SKM-1 treated with dmso at 0.1 percent for 144 hours (cell line): ENCODE measurements around the gene FAIM2.
"Not testable (repeated sequence)": the region's sequence is repeated elsewhere in the genome, so short reads cannot be mapped to it uniquely, and the experiment has no call there.

Experiments
- DNase-seq: peaks from one replicate; lab custom pipeline; 2025; ENCODE audit not compliant: unreplicated experiment; lab: John Stamatoyannopoulos, UW

Gene FAIM2

GRCh38 chr12:49866859-49867569 is 36.7 kb downstream of the FAIM2 start:
- peak; percentile 8 for DNase-seq

- DNase-seq: no peak
Measured at GRCh38 chr12:49865782-49866135, 37.9 kb downstream of the FAIM2 start.

DNA sequence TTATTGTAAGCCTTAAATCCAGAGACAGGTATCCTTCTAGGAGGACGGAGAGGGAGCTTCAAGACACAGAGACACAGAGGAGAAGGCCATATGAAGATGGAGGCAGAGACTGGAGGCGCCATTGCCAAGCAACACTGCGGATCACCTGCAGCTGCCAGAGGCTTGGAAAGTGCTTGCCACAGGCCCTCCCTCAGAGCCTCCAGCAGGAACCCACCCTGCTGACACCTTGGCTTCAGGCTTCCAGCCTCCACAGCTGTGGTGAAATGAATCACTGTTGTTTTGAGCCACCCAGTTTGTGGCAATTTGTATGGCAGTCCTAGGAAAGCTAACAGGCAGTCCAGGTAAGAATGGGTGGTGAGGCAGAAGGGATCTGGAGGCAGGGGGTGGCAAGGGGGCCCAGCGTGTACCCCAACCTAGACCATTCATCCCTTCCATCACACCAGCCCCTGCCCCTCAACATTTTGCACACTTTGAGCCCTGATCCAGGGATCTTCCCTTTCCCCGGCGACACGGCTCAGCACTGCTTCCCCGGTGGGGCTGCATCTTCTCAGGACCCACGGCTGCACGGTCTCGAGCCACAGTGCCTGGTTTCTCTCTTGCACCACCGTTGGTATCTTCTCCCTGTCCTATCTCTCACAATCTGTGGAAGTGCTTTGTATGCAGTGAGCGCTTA is 38.5 kb downstream of the FAIM2 start:
- no peak for DNase-seq

DNA sequence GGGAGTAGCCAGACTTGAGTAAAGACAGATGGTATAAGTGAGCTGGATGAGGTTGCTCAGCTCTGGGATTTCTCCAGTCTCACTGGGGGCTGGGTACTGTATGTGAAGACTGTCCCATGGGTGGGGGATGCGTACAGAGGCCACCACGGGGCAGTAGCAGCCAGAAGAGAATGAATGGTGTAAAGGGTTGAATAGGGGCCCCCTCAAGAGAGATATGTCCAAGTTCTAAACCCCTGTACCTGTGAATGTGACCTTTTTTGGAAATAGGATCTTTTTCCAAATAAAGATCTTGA is 39.0 kb downstream of the FAIM2 start:
- DNase-seq: no peak

DNA sequence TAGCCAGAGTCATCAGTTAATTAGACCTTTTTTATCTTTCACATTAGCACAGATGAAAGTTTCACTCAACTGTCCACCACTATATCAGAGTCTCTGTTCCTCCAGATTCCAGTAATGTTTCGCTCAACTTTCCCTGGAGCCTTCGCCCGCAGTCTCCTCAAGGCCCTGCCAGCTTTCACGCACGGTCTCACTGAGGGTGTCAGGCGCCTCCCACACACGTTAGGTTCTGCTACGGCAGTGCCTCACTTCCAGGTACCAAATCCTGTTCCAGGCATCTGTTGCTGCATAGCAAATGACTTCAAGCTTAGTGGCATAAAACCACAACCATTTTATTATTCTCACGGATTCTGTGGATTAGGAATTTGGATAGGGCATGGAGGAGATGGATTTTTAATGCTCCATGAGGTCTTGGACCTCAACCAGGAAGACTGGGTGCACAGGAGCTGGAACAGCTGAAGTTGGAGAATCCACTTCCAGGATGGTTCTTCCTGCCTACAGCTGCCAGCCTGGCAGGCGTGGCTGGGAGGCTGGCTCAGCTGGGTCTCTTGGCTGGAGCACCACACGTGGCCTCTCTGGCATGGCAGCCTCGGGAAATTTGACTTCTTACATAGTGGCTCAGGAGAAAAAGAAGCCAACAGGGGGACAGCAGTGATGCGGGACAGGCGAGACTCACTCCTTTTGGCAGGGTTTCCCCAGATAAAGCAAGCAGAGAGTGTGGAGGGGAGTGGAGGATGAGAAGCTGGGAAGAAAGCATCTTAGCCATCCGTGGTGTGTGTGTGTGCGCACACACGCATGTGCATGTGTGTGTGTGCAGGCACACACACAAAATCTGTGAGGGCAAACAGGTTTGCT is 39.5 kb downstream of the FAIM2 start:
- DNase-seq: no peak

GRCh38 chr12:49860921-49861320 is 42.8 kb downstream of the FAIM2 start:
- not testable (repeated sequence) for DNase-seq

DNA sequence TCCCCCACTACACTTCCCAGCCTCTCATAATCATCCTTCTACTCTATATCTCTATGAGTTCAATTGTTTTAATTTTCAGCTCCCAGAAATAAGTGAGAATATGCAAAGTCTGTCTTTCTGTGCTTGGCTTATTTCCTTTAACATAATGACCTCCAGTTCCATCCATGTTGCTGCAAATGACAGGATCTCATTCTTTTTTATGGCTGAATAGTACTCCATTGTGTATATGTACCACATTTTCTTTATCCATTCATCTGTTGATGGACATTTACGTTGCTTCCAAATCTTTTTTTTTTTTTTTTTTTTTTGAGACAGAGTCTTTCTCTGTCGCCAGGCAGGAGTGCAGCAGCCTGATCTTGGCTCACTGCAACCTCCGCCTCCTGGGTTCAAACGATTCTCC is 47.8 kb downstream of the FAIM2 start:
- DNase-seq: not testable (repeated sequence)

DNA sequence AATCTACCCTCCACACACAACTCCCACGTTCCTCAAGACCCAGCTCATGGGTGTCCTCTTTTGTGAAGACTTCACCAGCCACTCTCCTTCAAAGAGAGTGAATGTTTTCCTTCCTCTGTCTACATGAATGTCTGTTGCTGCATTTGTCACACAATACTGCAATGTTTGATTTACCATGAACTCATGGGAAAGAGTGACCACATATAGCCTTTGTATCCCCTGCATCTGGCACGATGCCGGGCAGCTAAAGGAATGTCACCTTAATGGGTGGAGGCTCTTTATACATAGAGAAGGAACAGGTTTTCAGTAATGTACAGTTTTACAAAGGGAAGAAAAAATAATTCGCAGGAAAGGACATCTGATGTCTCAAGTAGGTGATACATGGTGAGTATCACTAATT is 48.7 kb downstream of the FAIM2 start:
- no peak for DNase-seq

DNA sequence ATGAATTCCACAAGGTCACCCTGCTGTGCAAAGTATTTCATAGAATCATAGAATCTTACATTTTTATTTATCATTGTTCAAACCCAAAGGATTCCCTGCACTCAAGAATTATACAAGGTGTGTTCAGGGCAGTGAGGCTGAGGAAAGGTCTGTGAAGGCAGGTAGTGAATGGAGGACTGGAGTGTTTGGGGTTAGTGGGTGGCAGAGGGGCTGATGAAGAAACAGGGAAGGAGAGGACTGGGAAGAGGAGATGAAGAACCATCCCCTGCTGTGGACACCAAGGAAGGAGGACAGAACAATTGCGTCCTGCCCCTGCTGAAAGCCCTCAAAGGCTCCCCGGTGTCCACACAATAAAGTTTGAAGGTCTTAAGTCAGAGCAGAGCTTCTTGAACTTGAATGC is 50.0 kb downstream of the FAIM2 start:
- DNase-seq: no peak

GRCh38 chr12:49847161-49847560 is 56.5 kb downstream of the FAIM2 start:
- DNase-seq: no peak

- DNase-seq: no peak
Measured at GRCh38 chr12:49846032-49846431, 57.7 kb downstream of the FAIM2 start.

DNA sequence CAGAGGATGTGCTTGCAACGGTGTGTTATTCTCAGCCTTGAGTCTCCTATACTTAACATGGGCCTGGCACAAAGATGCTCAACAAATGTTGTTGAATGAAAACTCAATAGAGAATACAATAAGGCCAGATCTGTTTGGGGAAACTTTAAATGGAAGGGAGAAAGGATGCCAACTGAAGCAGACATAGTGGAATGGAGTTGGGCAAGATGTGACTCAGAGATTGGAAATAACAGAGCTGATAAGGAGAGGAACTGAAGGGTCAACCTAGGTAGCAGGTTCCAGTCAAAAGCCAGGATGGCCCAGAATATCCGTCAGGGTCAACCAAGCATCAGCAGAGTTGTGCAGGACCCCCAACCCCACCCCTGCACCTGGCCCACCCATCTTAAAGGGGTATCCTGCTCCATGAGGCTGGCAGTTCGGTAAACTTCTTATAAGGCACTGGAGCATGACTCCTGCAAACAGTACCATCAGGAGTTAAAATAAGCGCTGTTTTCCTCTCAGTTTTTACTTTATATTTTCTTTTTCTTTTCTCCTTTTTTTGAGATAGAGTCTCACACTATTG is 59.7 kb downstream of the FAIM2 start:
- no peak for DNase-seq

GRCh38 chr12:49843411-49843810 is 60.3 kb downstream of the FAIM2 start:
- no peak for DNase-seq

DNA sequence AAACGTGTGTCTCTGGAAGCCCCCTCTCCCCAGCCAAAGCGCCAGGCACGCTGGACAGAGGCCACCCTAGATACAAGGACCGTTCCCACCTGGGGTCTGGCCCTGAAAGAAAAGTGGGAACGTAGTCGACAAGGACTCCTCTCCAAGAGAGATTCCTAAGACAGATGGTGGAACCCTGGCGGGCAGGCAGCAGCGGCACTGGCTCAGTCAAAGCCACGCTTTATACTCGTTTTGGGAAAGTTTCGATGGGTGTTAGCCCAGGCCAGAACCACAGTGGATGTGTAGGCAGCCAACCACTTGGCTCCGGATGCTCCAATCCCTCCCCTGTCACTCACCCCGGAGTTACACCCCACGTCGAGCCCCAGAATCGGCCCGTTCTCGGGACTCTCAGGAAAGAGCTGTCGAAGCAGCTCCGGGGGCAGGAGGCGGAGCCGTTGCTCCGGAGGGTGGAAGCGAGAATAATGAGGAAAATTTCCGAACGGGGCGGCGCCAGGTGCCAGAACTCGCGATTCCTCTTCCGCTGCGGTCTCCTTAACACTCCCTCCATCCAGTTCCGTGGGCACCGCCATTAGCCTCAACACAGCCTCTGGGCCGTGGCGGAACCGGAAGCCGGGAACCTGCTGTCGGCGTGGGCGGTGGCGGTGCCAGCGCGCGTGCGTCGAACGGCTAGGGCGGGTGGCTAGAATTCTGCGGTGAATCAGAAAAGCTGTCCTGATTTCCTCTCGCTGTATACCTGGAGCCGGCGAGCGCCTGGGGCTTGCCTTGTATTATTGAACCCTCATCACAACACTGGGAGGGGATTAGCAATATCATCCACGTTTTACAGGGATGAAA is 61.0 kb downstream of the FAIM2 start, which contains the start of gene BCDIN3D:
TSS of gene BCDIN3D (minus strand) at position 588 of the 834 bp plus-strand sequence. CDS start at position 569, 19 bp downstream.
- DNase-seq: peak; percentile 52

- DNase-seq: peak; percentile 14
Measured at GRCh38 chr12:49838973-49839633, 64.6 kb downstream of the FAIM2 start.

DNA sequence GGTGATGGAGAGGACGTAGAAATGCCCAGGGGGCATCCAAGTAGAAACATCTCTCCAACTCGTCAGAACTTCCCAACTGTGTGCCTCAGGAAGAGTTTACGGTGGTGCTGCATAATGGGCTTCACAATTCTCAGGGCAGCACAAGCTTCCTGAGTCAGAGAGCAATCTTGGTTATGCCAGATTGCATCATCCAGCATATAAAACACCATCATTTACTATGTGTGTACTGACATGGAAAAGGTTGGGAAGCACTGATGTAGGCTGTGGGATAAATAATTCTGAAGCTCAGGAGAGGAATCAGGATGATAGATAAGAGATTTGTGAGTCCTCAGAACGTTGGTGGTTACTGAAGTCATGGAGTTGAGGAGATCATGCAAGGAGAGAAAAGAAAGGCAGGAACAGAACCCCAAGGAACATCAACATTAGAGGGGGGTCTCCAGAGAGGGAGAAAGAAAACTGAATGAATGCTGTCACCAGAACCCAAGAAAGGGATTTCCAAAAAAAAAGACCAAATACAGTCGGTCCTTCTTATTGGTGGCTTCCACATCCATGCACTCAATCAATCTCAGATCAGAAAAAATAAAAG is 70.8 kb downstream of the FAIM2 start:
- DNase-seq: no peak

GRCh38 chr12:49831717-49832116 is 72.0 kb downstream of the FAIM2 start:
- DNase-seq: no peak

DNA sequence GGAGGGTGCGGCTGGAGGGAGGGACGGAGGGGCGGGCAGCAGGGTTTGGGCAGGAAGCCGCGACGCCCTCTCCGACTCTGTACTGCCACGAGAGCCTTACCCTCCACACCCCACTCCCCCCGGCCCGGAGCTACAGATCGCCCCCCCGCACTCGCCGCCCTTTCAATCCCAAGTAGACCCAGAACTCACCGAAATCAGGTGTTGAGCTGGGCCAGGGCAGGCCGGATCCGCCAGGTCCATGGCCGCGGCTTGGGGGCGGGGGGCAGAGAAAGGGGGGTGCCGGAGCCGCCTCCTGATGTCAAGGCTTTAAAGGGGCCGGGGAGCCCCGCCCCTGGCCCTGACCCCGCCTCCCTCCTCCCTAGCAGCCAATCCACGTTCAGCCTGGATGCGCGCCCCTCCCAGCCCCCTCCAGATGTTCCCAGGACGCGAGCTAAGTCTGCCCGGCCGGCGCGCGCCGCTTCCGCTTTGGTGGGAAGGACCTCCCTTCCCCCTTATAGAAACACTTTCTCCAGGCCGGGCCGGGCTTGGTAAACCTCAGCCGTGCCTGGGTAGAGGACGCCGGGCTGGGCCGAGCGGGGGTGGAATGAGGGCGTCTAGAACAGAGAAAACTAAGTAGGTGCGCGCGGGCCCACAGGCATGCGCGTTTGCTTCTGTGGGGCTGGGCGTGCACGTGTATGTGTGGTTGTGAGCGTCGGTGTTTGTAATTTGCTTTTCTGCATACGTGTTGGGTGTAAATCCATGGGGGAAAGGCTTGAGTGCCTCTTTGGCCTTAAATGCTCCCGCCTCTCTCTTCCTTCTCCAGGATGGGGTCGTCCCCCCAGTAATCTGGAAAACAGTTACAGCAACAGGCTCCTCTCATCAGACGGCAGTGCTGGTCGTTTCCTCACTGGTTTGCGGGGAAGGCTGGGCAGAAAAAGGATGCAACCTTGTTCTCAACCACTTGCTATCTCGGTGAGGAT is 75.3 kb downstream of the FAIM2 start, which contains the start of gene NCKAP5L:
TSS of gene NCKAP5L (minus strand) at position 281 of the 959 bp plus-strand sequence. CDS start 24,369 bp downstream, outside the sequence.
- DNase-seq: peak; percentile 80
